Measurements from ENCODE around the gene DBF4B. TPM values are rescaled to one million over a fixed set of nuclear protein-coding genes. Genes with fewer than 3 reads are reported as not detected.
"Not testable (repeated sequence)": the region's sequence is repeated elsewhere in the genome, so short reads cannot be mapped to it uniquely, and the experiment has no call there.

DBF4B gene
- total RNA-seq, 1 donor from 2014 or later: 16.4 TPM

- DNase-seq (ENCODE audit: low spot score): no peak
- Histone ChIP-seq H3K4me2 (no peak overlapping the region), H3K27ac (no peak overlapping the region), H2AFZ (replicated peaks) (no peak overlapping the region), H3K27me3 (no peaks in the 10 kb centered on the region), H3K36me3 (no peaks in the 10 kb centered on the region), H3K9ac (no peak overlapping the region), H4K20me1 (ENCODE audit: low read depth) (no peaks in the 10 kb centered on the region), H3K9me3 (ENCODE audit: low read depth) (no peaks in the 10 kb centered on the region), H3F3A (ENCODE audit: low read depth) (peaks cover 49% of the 10 kb centered on the region), H3K79me2 (ENCODE audit: low read depth) (no peaks in the 10 kb centered on the region), H3K4me3 (no peak overlapping the region), H3K4me1 (no peaks in the 10 kb centered on the region)
- Mint-ChIP-seq H3K27ac (no peak overlapping the region), H3K4me1 (no peaks in the 10 kb centered on the region), H3K36me3 (no peaks in the 10 kb centered on the region), H3K9me3 (no peaks in the 10 kb centered on the region), H3K4me3 (no peak overlapping the region), H3K27me3 (ENCODE audit: insufficient read depth, low read depth) (no peaks in the 10 kb centered on the region)
- no peak for TF ChIP-seq CTCF (IDR thresholded peaks at IDR 0.05)
- TF ChIP-seq EZH2phosphoT487 (IDR thresholded peaks at IDR 0.05): no peak
- no peak for TF ChIP-seq EZH2 (IDR thresholded peaks at IDR 0.05)
Observed at GRCh38 chr17:44673893-44674292, 34.6 kb upstream of the DBF4B start.

GRCh38 chr17:44677136-44677535 is 31.3 kb upstream of the DBF4B start:
- no peak overlapping the region for H3K27ac Mint-ChIP-seq

DNA sequence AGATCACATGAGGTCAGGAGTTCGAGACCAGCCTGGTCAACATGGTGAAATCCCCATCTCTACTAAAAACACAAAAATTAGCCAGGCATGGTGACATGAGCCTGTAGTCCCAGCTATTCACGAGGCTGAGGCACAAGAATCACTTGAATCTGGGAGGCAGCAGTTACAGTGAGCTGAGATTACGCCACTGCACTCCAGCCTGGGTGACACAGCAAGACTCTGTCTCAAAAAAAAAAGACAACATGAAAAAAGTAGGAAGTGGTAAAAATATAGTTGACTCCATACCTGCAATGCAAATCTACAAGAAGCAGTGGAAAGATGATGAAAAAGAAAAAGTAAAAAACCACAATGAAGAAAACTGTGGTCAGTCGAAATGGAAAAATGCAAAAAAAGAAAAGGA is 25.2 kb upstream of the DBF4B start:
- H3K36me3 ChIP-seq; H3K4me3 Mint-ChIP-seq; H3F3A ChIP-seq (ENCODE audit: low read depth); H3K4me1 Mint-ChIP-seq; H3K27me3 ChIP-seq; H2AFZ ChIP-seq (replicated peaks); H3K27ac ChIP-seq; H3K4me1 ChIP-seq; H3K27ac Mint-ChIP-seq; H3K4me3 ChIP-seq; H4K20me1 ChIP-seq (ENCODE audit: low read depth); H3K27me3 Mint-ChIP-seq (ENCODE audit: insufficient read depth, low read depth); H3K36me3 Mint-ChIP-seq; H3K4me2 ChIP-seq; DNase-seq (ENCODE audit: low spot score); H3K9me3 ChIP-seq (ENCODE audit: low read depth); H3K9me3 Mint-ChIP-seq: not testable (repeated sequence)
- peak overlapping the region; percentile 5 for H3K9ac ChIP-seq
- peaks cover 24% of the 10 kb centered on the region for H3K79me2 ChIP-seq (ENCODE audit: low read depth)

More at GRCh38 chr17:44677136-44677535, 31.3 kb upstream of the DBF4B start:
- TF ChIP-seq EZH2 (IDR thresholded peaks at IDR 0.05) (no peak), CTCF (IDR thresholded peaks at IDR 0.05) (no peak), EZH2phosphoT487 (IDR thresholded peaks at IDR 0.05) (no peak)
- H3K36me3 Mint-ChIP-seq: no peaks in the 10 kb centered on the region
- no peaks in the 10 kb centered on the region for H3K27me3 Mint-ChIP-seq (ENCODE audit: insufficient read depth, low read depth)
- no peak for DNase-seq (ENCODE audit: low spot score)
- H2AFZ ChIP-seq (replicated peaks): no peak overlapping the region
- no peak overlapping the region for H3K4me3 ChIP-seq
- H3K9me3 ChIP-seq (ENCODE audit: low read depth): no peaks in the 10 kb centered on the region
- H3K36me3 ChIP-seq: no peaks in the 10 kb centered on the region
- no peak overlapping the region for H3K4me2 ChIP-seq
- H4K20me1 ChIP-seq (ENCODE audit: low read depth): no peaks in the 10 kb centered on the region
- H3K4me3 Mint-ChIP-seq: no peak overlapping the region
- no peaks in the 10 kb centered on the region for H3K79me2 ChIP-seq (ENCODE audit: low read depth)
- no peaks in the 10 kb centered on the region for H3K27me3 ChIP-seq
- H3K4me1 ChIP-seq: no peaks in the 10 kb centered on the region
- H3F3A ChIP-seq (ENCODE audit: low read depth): peaks cover 48% of the 10 kb centered on the region
- no peaks in the 10 kb centered on the region for H3K9me3 Mint-ChIP-seq
- H3K27ac ChIP-seq: no peak overlapping the region
- no peaks in the 10 kb centered on the region for H3K4me1 Mint-ChIP-seq
- H3K9ac ChIP-seq: no peak overlapping the region

- H3K4me3 ChIP-seq: no peak overlapping the region
- Mint-ChIP-seq H3K4me1 (peaks cover 12% of the 10 kb centered on the region), H3K4me3 (no peak overlapping the region), H3K27ac (no peak overlapping the region), H3K27me3 (ENCODE audit: insufficient read depth, low read depth) (no peaks in the 10 kb centered on the region), H3K9me3 (no peaks in the 10 kb centered on the region), H3K36me3 (no peaks in the 10 kb centered on the region)
- peaks cover 18% of the 10 kb centered on the region for H3F3A ChIP-seq (ENCODE audit: low read depth)
- DNase-seq (ENCODE audit: low spot score): no peak
- no peak for TF ChIP-seq CTCF (IDR thresholded peaks at IDR 0.05)
- no peak for TF ChIP-seq EZH2 (IDR thresholded peaks at IDR 0.05)
- peaks cover 6% of the 10 kb centered on the region for H3K4me1 ChIP-seq
- H3K79me2 ChIP-seq (ENCODE audit: low read depth): peaks cover 36% of the 10 kb centered on the region
- H3K9ac ChIP-seq: no peak overlapping the region
- no peaks in the 10 kb centered on the region for H3K36me3 ChIP-seq
- H2AFZ ChIP-seq (replicated peaks): no peak overlapping the region
- H3K27ac ChIP-seq: no peak overlapping the region
- no peaks in the 10 kb centered on the region for H3K9me3 ChIP-seq (ENCODE audit: low read depth)
- peaks cover 3% of the 10 kb centered on the region for H4K20me1 ChIP-seq (ENCODE audit: low read depth)
- no peak overlapping the region for H3K4me2 ChIP-seq
- H3K27me3 ChIP-seq: no peaks in the 10 kb centered on the region
Observed at GRCh38 chr17:44687756-44688155, 20.7 kb upstream of the DBF4B start.

Measured in neural progenitor cell (in vitro differentiated cells).